Measurements from ENCODE around the gene SLC35F4. TPM values are rescaled to one million over a fixed set of nuclear protein-coding genes. Genes with fewer than 3 reads are reported as not detected.

The SLC35F4 gene
- total and polyA plus RNA-seq, 7 experiments from 2014 or later: not detected

- peaks cover 0 to 16% (median 10%) of the 10 kb centered on the region in 5 donors for H3K27me3 Mint-ChIP-seq
- no peaks in the 10 kb centered on the region for H3K36me3 Mint-ChIP-seq
- no peak overlapping the region for H3K27ac Mint-ChIP-seq
- CTCF ChIA-PET: no interaction called here
- no peak for ATAC-seq
- DNase-seq: no peak
- H3K36me3 ChIP-seq (ENCODE audit: control insufficient read depth in 2 of 3, insufficient read depth in 3 of 3, low read length in 3 of 3): no peaks in the 10 kb centered on the region
- H3K4me3 Mint-ChIP-seq: no peak overlapping the region
- intact Hi-C loops (cut with micrococcal nuclease): no loop called here
- H3K27ac ChIP-seq (ENCODE audit: low read depth, low read length): no peak overlapping the region
- no peaks in the 10 kb centered on the region for H3K4me1 ChIP-seq (ENCODE audit: control insufficient read depth in 2 of 2, insufficient read depth in 2 of 2, low read length in 2 of 2)
- no peak overlapping the region for H3K4me3 ChIP-seq (ENCODE audit: low read length)
- POLR2A ChIA-PET: no interaction called here
- H3K27me3 ChIP-seq (ENCODE audit: control insufficient read depth in 2 of 2, insufficient read depth in 2 of 2, low read length in 2 of 2): no peaks in the 10 kb centered on the region
- peaks cover 0 to 3% (median 0%) of the 10 kb centered on the region in 11 donors for H3K9me3 Mint-ChIP-seq
- H3K9me3 ChIP-seq (ENCODE audit: control insufficient read depth in 2 of 3, low read length in 3 of 3): no peaks in the 10 kb centered on the region
- no peaks in the 10 kb centered on the region for H3K4me1 Mint-ChIP-seq
Measured at GRCh38 chr14:57845802-57846531, 19.9 kb downstream of the SLC35F4 start.

- no peaks in the 10 kb centered on the region for H3K9me3 ChIP-seq (ENCODE audit: control insufficient read depth in 2 of 3, low read length in 3 of 3)
- ChIA-PET CTCF (no interaction called here), POLR2A (no interaction called here)
- intact Hi-C loops (cut with micrococcal nuclease): no loop called here
- no peak for ATAC-seq
- Mint-ChIP-seq H3K27me3 (peaks cover 0 to 16% (median 10%) of the 10 kb centered on the region in 5 donors), H3K4me3 (no peak overlapping the region), H3K9me3 (peaks cover 0 to 3% (median 0%) of the 10 kb centered on the region in 11 donors), H3K27ac (no peak overlapping the region), H3K4me1 (no peaks in the 10 kb centered on the region), H3K36me3 (no peaks in the 10 kb centered on the region)
- DNase-seq: no peak
- H3K27me3 ChIP-seq (ENCODE audit: control insufficient read depth in 2 of 2, insufficient read depth in 2 of 2, low read length in 2 of 2): no peaks in the 10 kb centered on the region
- H3K36me3 ChIP-seq (ENCODE audit: control insufficient read depth in 2 of 3, insufficient read depth in 3 of 3, low read length in 3 of 3): no peaks in the 10 kb centered on the region
- no peak overlapping the region for H3K27ac ChIP-seq (ENCODE audit: low read depth, low read length)
- H3K4me3 ChIP-seq (ENCODE audit: low read length): no peak overlapping the region
- H3K4me1 ChIP-seq (ENCODE audit: control insufficient read depth in 2 of 2, insufficient read depth in 2 of 2, low read length in 2 of 2): no peaks in the 10 kb centered on the region
Measured at GRCh38 chr14:57845316-57845715, 20.6 kb downstream of the SLC35F4 start.

GRCh38 chr14:57837267-57837666 lies 28.6 kb downstream of the SLC35F4 start:
- POLR2A ChIA-PET: no interaction called here
- no peaks in the 10 kb centered on the region for H3K4me1 Mint-ChIP-seq
- H3K4me3 Mint-ChIP-seq: no peak overlapping the region
- no peaks in the 10 kb centered on the region for H3K36me3 Mint-ChIP-seq
- Histone ChIP-seq H3K4me1 (ENCODE audit: control insufficient read depth in 2 of 2, insufficient read depth in 2 of 2, low read length in 2 of 2) (no peaks in the 10 kb centered on the region), H3K9me3 (ENCODE audit: control insufficient read depth in 2 of 3, low read length in 3 of 3) (no peaks in the 10 kb centered on the region), H3K27ac (ENCODE audit: low read depth, low read length) (no peak overlapping the region), H3K4me3 (ENCODE audit: low read length) (no peak overlapping the region), H3K36me3 (ENCODE audit: control insufficient read depth in 2 of 3, insufficient read depth in 3 of 3, low read length in 3 of 3) (no peaks in the 10 kb centered on the region), H3K27me3 (ENCODE audit: control insufficient read depth in 2 of 2, insufficient read depth in 2 of 2, low read length in 2 of 2) (no peaks in the 10 kb centered on the region)
- DNase-seq: no peak
- intact Hi-C loops (cut with micrococcal nuclease): no loop called here
- H3K27me3 Mint-ChIP-seq: peaks cover 0 to 9% (median 5%) of the 10 kb centered on the region in 5 donors
- H3K27ac Mint-ChIP-seq: no peak overlapping the region
- CTCF ChIA-PET: no interaction called here
- peaks cover 0 to 5% (median 0%) of the 10 kb centered on the region in 11 donors for H3K9me3 Mint-ChIP-seq
- ATAC-seq: no peak

GRCh38 chr14:57835766-57836165 lies 30.1 kb downstream of the SLC35F4 start:
- no peaks in the 10 kb centered on the region for H3K36me3 Mint-ChIP-seq

GRCh38 chr14:57834961-57835360 lies 30.9 kb downstream of the SLC35F4 start:
- Mint-ChIP-seq H3K27ac (no peak overlapping the region), H3K4me1 (no peaks in the 10 kb centered on the region), H3K36me3 (no peaks in the 10 kb centered on the region), H3K9me3 (peaks cover 0 to 5% (median 0%) of the 10 kb centered on the region in 11 donors), H3K4me3 (no peak overlapping the region), H3K27me3 (peaks cover 0 to 10% (median 5%) of the 10 kb centered on the region in 5 donors)
- no peaks in the 10 kb centered on the region for H3K9me3 ChIP-seq (ENCODE audit: control insufficient read depth in 2 of 3, low read length in 3 of 3)
- no peaks in the 10 kb centered on the region for H3K36me3 ChIP-seq (ENCODE audit: control insufficient read depth in 2 of 3, insufficient read depth in 3 of 3, low read length in 3 of 3)
- intact Hi-C loops (cut with micrococcal nuclease): no loop called here
- H3K27me3 ChIP-seq (ENCODE audit: control insufficient read depth in 2 of 2, insufficient read depth in 2 of 2, low read length in 2 of 2): no peaks in the 10 kb centered on the region
- H3K4me1 ChIP-seq (ENCODE audit: control insufficient read depth in 2 of 2, insufficient read depth in 2 of 2, low read length in 2 of 2): no peaks in the 10 kb centered on the region
- no peak overlapping the region for H3K27ac ChIP-seq (ENCODE audit: low read depth, low read length)
- ChIA-PET POLR2A (no interaction called here), CTCF (no interaction called here)
- ATAC-seq (no peak), DNase-seq (no peak)
- no peak overlapping the region for H3K4me3 ChIP-seq (ENCODE audit: low read length)

More at GRCh38 chr14:57835766-57836165, 30.1 kb downstream of the SLC35F4 start:
- no peak for ATAC-seq
- H3K27me3 Mint-ChIP-seq: peaks cover 0 to 10% (median 5%) of the 10 kb centered on the region in 5 donors
- no peaks in the 10 kb centered on the region for H3K36me3 ChIP-seq (ENCODE audit: control insufficient read depth in 2 of 3, insufficient read depth in 3 of 3, low read length in 3 of 3)
- ChIA-PET CTCF (no interaction called here), POLR2A (no interaction called here)
- no peak for DNase-seq
- no peaks in the 10 kb centered on the region for H3K4me1 ChIP-seq (ENCODE audit: control insufficient read depth in 2 of 2, insufficient read depth in 2 of 2, low read length in 2 of 2)
- H3K4me3 ChIP-seq (ENCODE audit: low read length): no peak overlapping the region
- no peak overlapping the region for H3K27ac ChIP-seq (ENCODE audit: low read depth, low read length)
- H3K27ac Mint-ChIP-seq: no peak overlapping the region
- no peaks in the 10 kb centered on the region for H3K4me1 Mint-ChIP-seq
- no peaks in the 10 kb centered on the region for H3K9me3 ChIP-seq (ENCODE audit: control insufficient read depth in 2 of 3, low read length in 3 of 3)
- peaks cover 0 to 5% (median 0%) of the 10 kb centered on the region in 11 donors for H3K9me3 Mint-ChIP-seq
- intact Hi-C loops (cut with micrococcal nuclease): no loop called here
- H3K27me3 ChIP-seq (ENCODE audit: control insufficient read depth in 2 of 2, insufficient read depth in 2 of 2, low read length in 2 of 2): no peaks in the 10 kb centered on the region
- H3K4me3 Mint-ChIP-seq: no peak overlapping the region

GRCh38 chr14:57834001-57834598 lies 31.8 kb downstream of the SLC35F4 start:
- H3K9me3 ChIP-seq (ENCODE audit: control insufficient read depth in 2 of 3, low read length in 3 of 3): no peaks in the 10 kb centered on the region
- Mint-ChIP-seq H3K36me3 (no peaks in the 10 kb centered on the region), H3K9me3 (peaks cover 0 to 6% (median under 1%) of the 10 kb centered on the region in 11 donors), H3K27ac (no peak overlapping the region), H3K27me3 (peaks cover 0 to 10% (median 1%) of the 10 kb centered on the region in 5 donors), H3K4me1 (no peaks in the 10 kb centered on the region), H3K4me3 (no peak overlapping the region)
- CTCF ChIA-PET: no interaction called here
- DNase-seq: no peak
- no peak for ATAC-seq
- no peak overlapping the region for H3K27ac ChIP-seq (ENCODE audit: low read depth, low read length)
- H3K27me3 ChIP-seq (ENCODE audit: control insufficient read depth in 2 of 2, insufficient read depth in 2 of 2, low read length in 2 of 2): no peaks in the 10 kb centered on the region
- intact Hi-C loops (cut with micrococcal nuclease): no loop called here
- POLR2A ChIA-PET: no interaction called here
- no peaks in the 10 kb centered on the region for H3K4me1 ChIP-seq (ENCODE audit: control insufficient read depth in 2 of 2, insufficient read depth in 2 of 2, low read length in 2 of 2)
- no peak overlapping the region for H3K4me3 ChIP-seq (ENCODE audit: low read length)
- no peaks in the 10 kb centered on the region for H3K36me3 ChIP-seq (ENCODE audit: control insufficient read depth in 2 of 3, insufficient read depth in 3 of 3, low read length in 3 of 3)

- Histone ChIP-seq H3K4me1 (ENCODE audit: control insufficient read depth in 2 of 2, insufficient read depth in 2 of 2, low read length in 2 of 2) (no peaks in the 10 kb centered on the region), H3K27ac (ENCODE audit: low read depth, low read length) (no peak overlapping the region), H3K4me3 (ENCODE audit: low read length) (no peak overlapping the region), H3K9me3 (ENCODE audit: control insufficient read depth in 2 of 3, low read length in 3 of 3) (no peaks in the 10 kb centered on the region), H3K36me3 (ENCODE audit: control insufficient read depth in 2 of 3, insufficient read depth in 3 of 3, low read length in 3 of 3) (no peaks in the 10 kb centered on the region), H3K27me3 (ENCODE audit: control insufficient read depth in 2 of 2, insufficient read depth in 2 of 2, low read length in 2 of 2) (no peaks in the 10 kb centered on the region)
- H3K27me3 Mint-ChIP-seq: peaks cover 0 to 10% (median 0%) of the 10 kb centered on the region in 5 donors
- ATAC-seq (no peak), DNase-seq (no peak)
- H3K36me3 Mint-ChIP-seq: no peaks in the 10 kb centered on the region
- CTCF ChIA-PET: interaction anchor here (0.6 kb wide), 1 partner anchor 539 kb away, joined by 4 read pairs; no protein-coding TSS in a partner anchor
- H3K9me3 Mint-ChIP-seq: peaks cover 0 to 8% (median 2%) of the 10 kb centered on the region in 11 donors
- POLR2A ChIA-PET: no interaction called here
- H3K4me1 Mint-ChIP-seq: no peaks in the 10 kb centered on the region
- no peak overlapping the region for H3K4me3 Mint-ChIP-seq
- intact Hi-C loops (cut with micrococcal nuclease): no loop called here
- H3K27ac Mint-ChIP-seq: no peak overlapping the region
Measured at GRCh38 chr14:57833323-57833722, 32.6 kb downstream of the SLC35F4 start.
